G401.6 (cell line): Measurements from ENCODE around the gene PCDHA9.
A peak's percentile ranks its signal among the peaks of the same experiment; 100 is the strongest.
"Not testable (repeated sequence)": the region's sequence is repeated elsewhere in the genome, so short reads cannot be mapped to it uniquely, and the experiment has no call there.

Source experiments
- FAIRE-seq: peaks from 2 replicates; lab custom pipeline; 2012; peaks lifted over from hg19 to GRCh38; lab: Jason Lieb, UNC

The PCDHA9 gene

GRCh38 chr5:140835622-140836510, 12.3 kb upstream of the PCDHA9 start:
- FAIRE-seq, result no peak

- FAIRE-seq, result peak; percentile 92
Measured at GRCh38 chr5:140840978-140841962, 6.9 kb upstream of the PCDHA9 start, which contains the start of gene PCDHA8. Gene PCDHA8, plus strand, starts transcription at chr5:140841187. Its CDS starts 135 bp downstream, at chr5:140841322.

GRCh38 chr5:140842798-140843733, 5.1 kb upstream of the PCDHA9 start:
- FAIRE-seq, result no peak

- FAIRE-seq, result not testable (repeated sequence)
Measured at GRCh38 chr5:140849831-140850634, 1.9 kb downstream of the PCDHA9 start.

GRCh38 chr5:140855772-140856674, 7.8 kb downstream of the PCDHA9 start, which contains the start of gene PCDHA10:
Gene PCDHA10, plus strand, starts transcription at chr5:140855897. Its CDS starts 152 bp downstream, at chr5:140856049.
- no peak for FAIRE-seq

DNA sequence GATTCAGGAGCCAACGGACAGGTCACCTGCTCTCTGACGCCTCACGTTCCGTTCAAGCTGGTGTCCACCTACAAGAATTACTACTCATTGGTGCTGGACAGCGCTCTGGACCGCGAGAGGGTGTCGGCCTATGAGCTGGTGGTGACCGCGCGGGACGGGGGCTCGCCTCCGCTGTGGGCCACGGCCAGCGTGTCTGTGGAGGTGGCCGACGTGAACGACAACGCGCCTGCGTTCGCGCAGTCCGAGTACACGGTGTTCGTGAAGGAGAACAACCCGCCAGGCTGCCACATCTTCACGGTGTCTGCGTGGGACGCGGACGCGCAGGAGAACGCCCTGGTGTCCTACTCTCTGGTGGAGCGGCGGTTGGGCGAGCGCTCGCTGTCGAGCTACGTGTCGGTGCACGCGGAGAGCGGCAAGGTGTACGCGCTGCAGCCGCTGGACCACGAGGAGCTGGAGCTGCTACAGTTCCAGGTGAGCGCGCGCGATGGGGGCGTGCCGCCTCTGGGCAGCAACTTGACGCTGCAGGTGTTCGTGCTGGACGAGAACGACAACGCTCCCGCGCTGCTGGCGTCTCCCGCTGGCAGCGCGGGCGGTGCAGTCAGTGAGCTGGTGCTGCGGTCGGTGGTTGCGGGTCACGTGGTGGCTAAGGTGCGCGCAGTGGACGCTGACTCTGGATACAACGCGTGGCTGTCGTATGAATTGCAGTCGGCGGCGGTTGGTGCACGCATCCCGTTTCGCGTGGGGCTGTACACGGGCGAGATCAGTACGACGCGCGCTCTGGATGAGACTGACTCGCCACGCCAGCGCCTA, 9.2 kb downstream of the PCDHA9 start:
- FAIRE-seq, result no peak

DNA sequence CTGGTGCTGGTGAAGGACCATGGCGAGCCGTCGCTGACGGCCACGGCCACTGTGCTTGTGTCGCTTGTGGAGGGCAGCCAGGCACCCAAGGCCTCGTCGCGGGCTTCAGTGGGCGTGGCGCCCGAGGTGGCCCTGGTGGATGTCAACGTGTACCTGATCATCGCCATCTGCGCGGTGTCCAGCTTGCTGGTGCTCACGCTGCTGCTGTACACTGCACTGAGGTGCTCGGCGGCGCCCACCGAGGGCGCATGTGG, 9.7 kb downstream of the PCDHA9 start:
- FAIRE-seq, result no peak

GRCh38 chr5:140862441-140863295, 14.5 kb downstream of the PCDHA9 start:
- FAIRE-seq, result no peak

DNA sequence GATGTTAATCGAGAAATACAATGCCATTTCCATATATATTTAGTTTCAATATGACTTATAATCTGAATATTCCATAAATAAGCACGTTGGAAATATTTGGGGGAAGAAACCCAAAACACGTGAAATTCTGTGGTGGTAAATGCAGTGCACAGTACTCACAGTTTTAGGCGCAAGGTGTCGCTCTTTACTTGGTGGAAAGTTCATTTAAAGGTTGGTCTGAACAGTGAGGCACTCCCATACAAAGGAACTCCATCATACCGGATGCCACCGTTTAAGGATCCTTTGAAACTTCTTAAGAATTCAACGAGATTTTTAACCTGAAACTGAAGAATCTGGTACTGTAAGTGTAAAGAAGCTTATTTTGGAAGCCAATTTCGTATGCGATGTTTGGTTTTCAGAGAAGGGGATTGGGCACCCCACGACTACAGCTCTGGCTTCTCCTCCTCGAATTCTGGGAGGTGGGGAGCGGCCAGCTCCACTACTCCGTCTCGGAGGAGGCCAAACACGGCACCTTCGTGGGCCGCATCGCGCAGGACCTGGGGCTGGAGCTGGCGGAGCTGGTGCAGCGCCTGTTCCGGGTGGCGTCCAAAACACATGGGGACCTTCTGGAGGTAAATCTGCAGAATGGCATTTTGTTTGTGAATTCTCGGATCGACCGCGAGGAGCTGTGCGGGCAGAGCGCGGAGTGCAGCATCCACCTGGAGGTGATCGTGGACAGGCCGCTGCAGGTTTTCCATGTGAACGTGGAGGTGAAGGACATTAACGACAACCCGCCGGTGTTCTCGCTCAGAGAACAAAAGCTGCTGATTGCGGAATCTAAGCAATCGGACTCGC, 20.8 kb downstream of the PCDHA9 start, which contains the start of gene PCDHA11:
Gene PCDHA11, plus strand, starts transcription at position 237 of the 834 bp plus-strand sequence. Its CDS starts 147 bp downstream, at position 384.
- FAIRE-seq, result peak; percentile 83

DNA sequence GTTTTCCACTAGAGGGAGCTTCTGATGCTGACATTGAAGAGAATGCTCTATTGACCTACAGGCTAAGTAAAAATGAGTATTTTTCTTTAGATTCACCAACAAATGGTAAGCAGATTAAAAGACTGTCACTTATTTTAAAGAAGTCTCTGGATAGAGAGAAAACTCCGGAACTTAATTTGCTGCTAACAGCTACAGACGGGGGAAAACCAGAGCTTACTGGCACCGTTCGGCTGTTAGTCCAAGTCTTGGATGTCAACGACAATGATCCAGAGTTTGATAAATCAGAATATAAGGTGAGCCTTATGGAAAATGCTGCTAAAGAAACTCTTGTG, 21.3 kb downstream of the PCDHA9 start:
- FAIRE-seq, result no peak

- FAIRE-seq, result no peak
Measured at GRCh38 chr5:140870221-140871201, 22.3 kb downstream of the PCDHA9 start.

GRCh38 chr5:140875085-140876065, 27.2 kb downstream of the PCDHA9 start, which contains the start of gene PCDHA12:
Gene PCDHA12, plus strand, starts transcription at chr5:140875308. Its CDS starts 165 bp downstream, at chr5:140875473.
- peak; percentile 94 for FAIRE-seq

DNA sequence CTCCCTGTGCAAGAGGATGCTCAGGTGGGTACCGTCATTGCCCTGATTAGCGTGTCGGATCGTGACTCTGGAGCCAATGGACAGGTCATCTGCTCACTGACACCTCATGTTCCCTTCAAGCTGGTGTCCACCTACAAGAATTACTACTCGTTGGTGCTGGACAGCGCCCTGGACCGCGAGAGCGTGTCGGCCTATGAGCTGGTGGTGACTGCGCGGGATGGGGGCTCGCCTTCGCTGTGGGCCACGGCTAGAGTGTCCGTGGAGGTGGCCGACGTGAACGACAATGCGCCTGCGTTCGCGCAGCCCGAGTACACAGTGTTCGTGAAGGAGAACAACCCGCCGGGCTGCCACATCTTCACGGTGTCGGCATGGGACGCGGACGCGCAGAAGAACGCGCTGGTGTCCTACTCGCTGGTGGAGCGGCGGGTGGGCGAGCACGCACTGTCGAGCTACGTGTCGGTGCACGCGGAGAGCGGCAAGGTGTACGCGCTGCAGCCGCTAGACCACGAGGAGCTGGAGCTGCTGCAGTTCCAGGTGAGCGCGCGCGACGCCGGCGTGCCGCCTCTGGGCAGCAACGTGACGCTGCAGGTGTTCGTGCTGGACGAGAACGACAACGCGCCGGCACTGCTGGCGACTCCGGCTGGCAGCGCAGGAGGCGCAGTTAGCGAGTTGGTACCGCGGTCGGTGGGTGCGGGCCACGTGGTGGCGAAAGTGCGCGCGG, 28.5 kb downstream of the PCDHA9 start:
- not testable (repeated sequence) for FAIRE-seq

DNA sequence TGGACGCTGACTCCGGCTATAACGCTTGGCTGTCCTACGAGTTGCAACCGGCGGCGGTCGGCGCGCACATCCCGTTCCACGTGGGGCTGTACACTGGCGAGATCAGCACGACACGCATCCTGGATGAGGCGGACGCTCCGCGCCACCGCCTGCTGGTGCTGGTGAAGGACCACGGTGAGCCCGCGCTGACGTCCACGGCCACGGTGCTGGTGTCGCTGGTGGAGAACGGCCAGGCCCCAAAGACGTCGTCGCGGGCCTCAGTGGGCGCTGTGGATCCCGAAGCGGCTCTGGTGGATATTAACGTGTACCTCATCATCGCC, 29.0 kb downstream of the PCDHA9 start:
- FAIRE-seq, result no peak
